Activated CD8-positive, alpha-beta T cell treated with anti-CD3 and anti-CD28 coated beads, Interleukin-2, amount 10 ng/mL, durations not matched to agents 7 days and 5 days (primary cell): Measurements from ENCODE around the gene PAPPA. TPM values are rescaled to one million over a fixed set of nuclear protein-coding genes. Genes with fewer than 3 reads are reported as not detected.

ENCODE experiments used
- ATAC-seq: fragments of 150-1000 bp; cut with Tn5 transposase; one replicate; pipeline ENCODE4 v1.10.0; 2021; ENCODE audit warnings: moderate library complexity
- CTCF ChIA-PET: fragments of 350-600 bp; sonication (Branson Sonifier 250); formaldehyde crosslinking; loops from one replicate; lab custom pipeline; 2021; ENCODE audit warnings: antibody characterized with exemption; lab: Charles Lee
- POLR2A ChIA-PET: fragments of 350-600 bp; sonication (Branson Sonifier 250); formaldehyde crosslinking; loops from one replicate; lab custom pipeline; 2021; ENCODE audit warnings: antibody characterized with exemption; lab: Charles Lee
- DNase-seq: peaks from one replicate; pipeline ENCODE4 v3.0.0-alpha.2; 2020
- H3K27ac Mint-ChIP-seq: one replicate; pipeline ENCODE4 v1.8.0; 2021; ENCODE audit warnings: mild to moderate bottlenecking, mixed read lengths
- H3K27me3 Mint-ChIP-seq: one replicate; pipeline ENCODE4 v1.8.0; 2021; ENCODE audit warnings: low read depth, mixed read lengths
- H3K36me3 Mint-ChIP-seq: one replicate; pipeline ENCODE4 v1.8.0; 2021; ENCODE audit warnings: low read depth, mixed read lengths
- H3K4me1 Mint-ChIP-seq: one replicate; pipeline ENCODE4 v1.8.0; 2021; ENCODE audit warnings: low read depth, mixed read lengths
- H3K4me3 Mint-ChIP-seq: one replicate; pipeline ENCODE4 v1.8.0; 2021; ENCODE audit warnings: mild to moderate bottlenecking, mixed read lengths
- H3K9me3 Mint-ChIP-seq: one replicate; pipeline ENCODE4 v1.8.0; 2022; ENCODE audit warnings: mixed read lengths; ENCODE audit not compliant: insufficient read depth
- total RNA-seq, 2 experiments: library from RNA; stranded (reverse); gene quantifications; one replicate each; pipeline ENCODE4 v1.2.3, GENCODE V29; 2021

The PAPPA gene
- total RNA-seq, 2 experiments from 2014 or later: not detected

DNA sequence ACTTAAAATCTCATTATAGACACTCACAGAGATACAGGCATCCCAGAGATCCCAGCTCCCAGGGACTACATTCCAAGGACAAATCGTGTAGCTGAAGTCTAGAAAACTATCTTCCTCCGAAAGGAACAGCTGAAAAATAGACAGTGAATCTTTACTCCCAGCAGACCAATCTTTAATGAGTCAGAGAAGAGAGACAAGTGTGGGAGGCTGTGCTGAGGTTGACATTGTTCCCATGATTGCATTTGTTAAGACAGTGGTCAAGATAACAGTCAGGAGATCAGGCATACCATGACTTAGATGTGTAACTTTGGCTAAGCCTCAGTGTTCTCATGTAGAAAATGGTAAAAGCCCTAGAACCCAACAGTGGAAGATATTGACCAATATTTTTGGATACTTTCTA, 120.7 kb downstream of the PAPPA start:
- CTCF ChIA-PET: no interaction called here
- H3K4me1 Mint-ChIP-seq: no peaks in the 10 kb centered on the region
- no peak overlapping the region for H3K27ac Mint-ChIP-seq
- no peaks in the 10 kb centered on the region for H3K36me3 Mint-ChIP-seq
- ATAC-seq (no peak), DNase-seq (no peak)
- no peaks in the 10 kb centered on the region for H3K9me3 Mint-ChIP-seq
- H3K4me3 Mint-ChIP-seq: no peak overlapping the region
- H3K27me3 Mint-ChIP-seq: no peaks in the 10 kb centered on the region
- POLR2A ChIA-PET: no interaction called here

DNA sequence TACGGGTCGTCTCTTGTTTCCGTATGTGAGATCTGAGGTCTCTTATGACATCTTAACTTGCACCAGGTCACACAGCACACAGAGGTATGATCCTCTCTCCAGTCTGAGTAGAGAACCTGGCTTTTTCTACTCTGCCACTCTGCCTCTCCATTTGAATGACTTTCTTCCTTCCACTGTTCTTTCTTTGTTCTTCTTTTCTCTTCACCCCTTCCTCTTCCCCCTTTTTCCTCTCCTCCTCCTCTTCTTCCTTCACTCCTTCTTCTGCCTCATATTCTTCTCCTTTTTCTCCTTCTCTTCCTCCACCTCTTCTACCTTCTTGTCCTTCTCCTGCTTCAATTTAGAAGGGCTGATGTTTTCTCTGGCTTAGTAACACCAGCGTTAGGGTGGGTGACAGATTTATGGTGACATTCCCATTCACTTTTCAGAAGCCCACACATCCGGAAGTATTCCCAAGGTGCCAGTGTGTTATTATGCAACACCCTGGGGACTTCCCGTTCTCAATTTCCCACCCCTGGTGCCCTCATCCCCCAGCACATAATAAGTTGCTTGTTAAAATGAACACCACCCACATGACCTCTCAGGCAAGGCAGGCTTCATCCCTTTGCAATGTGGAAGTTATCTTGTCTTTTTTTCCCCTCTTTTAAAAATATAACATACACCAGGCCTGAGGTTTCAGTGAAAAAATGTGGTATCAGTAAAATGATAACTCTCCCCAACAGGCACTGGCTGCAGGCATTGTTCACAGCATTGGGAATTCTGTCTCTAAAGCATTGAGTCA, 122.0 kb downstream of the PAPPA start:
- DNase-seq (no peak), ATAC-seq (no peak)
- Mint-ChIP-seq H3K36me3 (no peaks in the 10 kb centered on the region), H3K4me1 (no peaks in the 10 kb centered on the region), H3K4me3 (no peak overlapping the region), H3K9me3 (no peaks in the 10 kb centered on the region), H3K27ac (no peak overlapping the region), H3K27me3 (no peaks in the 10 kb centered on the region)
- ChIA-PET CTCF (no interaction called here), POLR2A (no interaction called here)

DNA sequence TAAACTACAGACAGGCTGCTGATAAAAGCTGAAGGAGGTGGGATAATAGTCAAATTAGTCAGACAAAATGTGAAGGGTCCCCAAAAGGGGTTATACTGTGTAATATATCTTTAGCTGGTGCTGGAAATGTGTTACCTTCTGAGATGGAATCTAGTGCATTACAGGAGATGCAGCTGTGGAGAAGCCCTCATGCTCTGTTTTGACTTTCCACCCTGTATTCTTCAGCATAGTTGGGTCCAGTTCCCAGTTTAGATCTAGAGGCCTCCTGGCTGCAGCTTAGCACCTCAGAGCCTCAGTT, 122.6 kb downstream of the PAPPA start:
- no peaks in the 10 kb centered on the region for H3K27me3 Mint-ChIP-seq
- ChIA-PET CTCF (no interaction called here), POLR2A (no interaction called here)
- no peaks in the 10 kb centered on the region for H3K4me1 Mint-ChIP-seq
- H3K27ac Mint-ChIP-seq: no peak overlapping the region
- no peaks in the 10 kb centered on the region for H3K36me3 Mint-ChIP-seq
- no peaks in the 10 kb centered on the region for H3K9me3 Mint-ChIP-seq
- no peak overlapping the region for H3K4me3 Mint-ChIP-seq
- ATAC-seq: no peak
- DNase-seq: no peak

DNA sequence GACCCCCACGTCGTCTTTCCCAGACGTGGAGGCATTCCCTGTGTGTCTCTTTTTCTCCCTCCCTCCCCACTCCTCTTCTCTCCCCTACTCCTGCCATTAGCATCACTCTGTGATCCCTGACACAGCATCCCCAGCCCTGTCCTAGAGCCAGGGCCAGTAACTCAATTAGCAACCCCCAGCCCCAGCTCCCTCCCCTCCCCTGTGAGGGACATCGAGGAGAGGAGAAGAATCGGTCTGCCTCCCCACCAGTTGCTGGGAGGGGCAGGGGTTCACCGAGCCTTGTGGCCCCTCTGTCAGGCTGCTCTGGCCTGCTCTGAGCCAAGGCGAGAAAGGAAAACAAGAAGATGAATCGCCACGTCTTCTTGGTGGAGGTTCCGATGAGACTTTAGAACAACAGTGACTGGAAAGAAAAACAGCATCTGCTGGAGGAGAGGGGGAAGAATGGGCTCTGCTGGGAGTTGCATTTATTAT, 123.1 kb downstream of the PAPPA start:
- H3K27me3 Mint-ChIP-seq: no peaks in the 10 kb centered on the region
- no peak for ATAC-seq
- POLR2A ChIA-PET: no interaction called here
- DNase-seq: no peak
- H3K4me1 Mint-ChIP-seq: no peaks in the 10 kb centered on the region
- H3K36me3 Mint-ChIP-seq: no peaks in the 10 kb centered on the region
- no peak overlapping the region for H3K4me3 Mint-ChIP-seq
- H3K9me3 Mint-ChIP-seq: no peaks in the 10 kb centered on the region
- CTCF ChIA-PET: no interaction called here
- H3K27ac Mint-ChIP-seq: no peak overlapping the region

DNA sequence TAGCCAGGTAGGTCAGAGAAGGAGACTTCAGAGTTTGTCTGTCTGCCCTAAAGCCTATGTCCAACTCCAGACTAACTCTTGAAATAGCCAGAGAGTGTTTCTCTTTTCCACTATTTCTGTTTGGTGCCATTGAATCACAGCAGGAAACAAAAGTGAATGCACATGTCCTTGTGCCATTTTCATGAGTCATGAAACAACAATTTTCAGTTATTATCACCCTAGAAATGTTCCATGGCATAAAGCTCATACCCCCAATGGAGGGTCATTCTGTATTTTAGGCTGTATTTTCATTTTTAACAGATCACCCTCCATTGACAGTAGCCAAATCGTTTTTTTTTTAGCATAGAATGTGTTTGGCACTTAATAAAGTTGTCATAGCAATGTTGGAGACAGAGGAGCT, 124.7 kb downstream of the PAPPA start:
- ChIA-PET CTCF (no interaction called here), POLR2A (no interaction called here)
- Mint-ChIP-seq H3K4me1 (no peaks in the 10 kb centered on the region), H3K36me3 (no peaks in the 10 kb centered on the region), H3K27ac (no peak overlapping the region), H3K9me3 (no peaks in the 10 kb centered on the region), H3K27me3 (no peaks in the 10 kb centered on the region), H3K4me3 (no peak overlapping the region)
- ATAC-seq (no peak), DNase-seq (no peak)

DNA sequence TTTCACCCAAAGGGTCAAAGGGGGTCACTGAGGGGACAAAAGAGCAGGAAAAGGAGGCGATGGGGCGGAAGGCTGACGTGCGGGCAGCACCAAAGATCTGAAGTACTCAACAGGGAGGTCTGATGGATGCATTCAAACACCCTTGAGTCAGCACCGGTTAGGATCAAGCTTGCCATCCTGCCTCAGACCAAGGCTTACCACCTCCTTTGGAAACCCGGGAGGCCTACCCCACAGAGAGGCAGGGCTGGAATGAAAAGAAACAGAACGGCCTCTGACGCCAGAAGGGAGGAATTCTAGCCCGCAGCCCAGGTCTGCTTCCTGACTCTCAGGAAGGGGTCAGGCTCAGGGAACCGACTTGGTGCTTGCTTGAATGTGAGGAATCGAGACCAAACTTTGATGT, 125.6 kb downstream of the PAPPA start:
- Mint-ChIP-seq H3K9me3 (no peaks in the 10 kb centered on the region), H3K4me3 (no peak overlapping the region), H3K4me1 (no peaks in the 10 kb centered on the region), H3K27ac (no peak overlapping the region), H3K36me3 (no peaks in the 10 kb centered on the region), H3K27me3 (no peaks in the 10 kb centered on the region)
- DNase-seq (no peak), ATAC-seq (no peak)
- CTCF ChIA-PET: no interaction called here
- POLR2A ChIA-PET: no interaction called here

DNA sequence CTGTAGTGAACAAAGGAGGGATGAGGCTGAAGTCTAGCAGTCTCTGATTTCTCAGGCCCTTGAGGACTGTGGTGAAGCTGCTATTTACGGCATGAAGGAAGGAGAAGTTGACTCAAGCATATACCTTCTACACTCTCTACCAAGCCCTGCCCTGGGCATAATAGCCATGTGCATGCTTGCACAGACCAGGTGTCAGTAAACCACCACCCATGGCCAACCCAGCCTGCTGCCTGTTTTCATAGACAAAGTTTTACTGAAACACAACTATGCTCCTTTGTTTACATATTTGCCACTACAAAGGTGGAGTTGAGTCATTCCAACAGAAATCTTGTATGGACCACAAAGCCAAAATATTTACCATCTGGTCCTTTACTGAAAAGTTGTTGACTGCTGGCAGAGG, 126.9 kb downstream of the PAPPA start:
- Mint-ChIP-seq H3K4me3 (no peak overlapping the region), H3K36me3 (no peaks in the 10 kb centered on the region), H3K4me1 (no peaks in the 10 kb centered on the region), H3K27ac (no peak overlapping the region), H3K27me3 (no peaks in the 10 kb centered on the region), H3K9me3 (no peaks in the 10 kb centered on the region)
- CTCF ChIA-PET: no interaction called here
- ATAC-seq: no peak
- DNase-seq: no peak
- POLR2A ChIA-PET: no interaction called here

DNA sequence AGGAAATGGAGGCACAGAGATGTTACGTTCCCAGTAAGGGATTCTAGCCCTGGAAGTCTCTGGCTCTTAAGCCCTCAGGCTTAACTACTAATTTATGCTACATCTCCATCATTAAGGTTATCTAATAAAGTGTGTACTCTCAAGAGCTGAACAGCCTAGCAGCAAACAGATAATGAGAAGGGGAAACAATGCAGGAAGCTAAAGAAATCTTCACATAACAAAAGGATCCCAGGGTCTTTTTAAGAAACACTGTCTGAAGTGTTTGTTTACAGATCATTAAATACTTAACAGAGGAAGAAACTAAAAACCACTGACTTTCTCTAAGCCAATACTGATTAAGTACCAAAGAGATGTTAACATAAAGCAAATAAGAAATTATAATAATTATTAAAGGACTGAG, 129.0 kb downstream of the PAPPA start:
- Mint-ChIP-seq H3K27me3 (no peaks in the 10 kb centered on the region), H3K4me3 (no peak overlapping the region), H3K36me3 (no peaks in the 10 kb centered on the region), H3K27ac (no peak overlapping the region), H3K9me3 (no peaks in the 10 kb centered on the region), H3K4me1 (no peaks in the 10 kb centered on the region)
- no peak for DNase-seq
- no peak for ATAC-seq
- POLR2A ChIA-PET: no interaction called here
- CTCF ChIA-PET: no interaction called here

DNA sequence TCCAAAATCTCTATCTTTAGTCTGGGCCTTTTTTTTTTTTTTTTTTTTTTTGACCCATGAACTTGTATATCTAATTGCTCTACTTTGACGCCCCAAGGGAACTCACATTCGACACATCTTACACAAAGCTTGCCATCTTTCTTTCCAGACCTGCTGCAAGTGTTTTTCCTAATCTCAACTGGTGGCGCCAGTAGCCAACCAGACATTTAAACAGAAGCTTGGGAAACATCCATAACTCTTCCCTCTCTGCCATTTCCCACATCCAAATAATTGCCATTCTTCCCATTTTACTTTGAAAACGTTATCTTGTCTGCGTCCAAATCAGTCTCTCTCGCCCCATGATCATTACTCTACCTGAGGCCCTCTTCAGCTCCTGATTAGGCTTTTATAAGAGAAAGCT, 130.9 kb downstream of the PAPPA start:
- ATAC-seq: no peak
- Mint-ChIP-seq H3K4me1 (no peaks in the 10 kb centered on the region), H3K4me3 (no peak overlapping the region), H3K36me3 (no peaks in the 10 kb centered on the region), H3K27me3 (no peaks in the 10 kb centered on the region), H3K9me3 (no peaks in the 10 kb centered on the region), H3K27ac (no peak overlapping the region)
- CTCF ChIA-PET: no interaction called here
- DNase-seq: no peak
- POLR2A ChIA-PET: no interaction called here

DNA sequence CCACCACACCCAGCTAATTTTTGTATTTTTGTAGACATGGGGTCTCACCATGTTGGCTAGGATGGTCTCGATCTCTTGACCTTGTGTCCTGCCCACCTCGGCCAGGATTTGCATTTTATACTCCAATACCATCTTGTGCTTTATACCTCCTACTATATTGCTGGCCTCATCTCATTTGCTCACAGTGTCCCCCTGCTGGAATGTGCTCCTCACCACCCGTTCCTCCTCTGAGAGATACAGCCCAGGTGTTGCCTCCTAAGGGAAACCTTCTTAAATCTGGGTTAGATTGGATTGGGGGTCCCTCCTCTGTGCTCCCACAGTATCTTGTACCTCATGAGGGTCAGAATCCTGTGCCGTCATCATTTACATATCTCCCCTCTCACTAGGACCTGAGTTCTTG, 131.7 kb downstream of the PAPPA start:
- Mint-ChIP-seq H3K9me3 (no peaks in the 10 kb centered on the region), H3K27ac (no peak overlapping the region), H3K36me3 (no peaks in the 10 kb centered on the region), H3K4me1 (no peaks in the 10 kb centered on the region), H3K4me3 (no peak overlapping the region), H3K27me3 (no peaks in the 10 kb centered on the region)
- no peak for DNase-seq
- no peak for ATAC-seq
- ChIA-PET CTCF (no interaction called here), POLR2A (no interaction called here)

DNA sequence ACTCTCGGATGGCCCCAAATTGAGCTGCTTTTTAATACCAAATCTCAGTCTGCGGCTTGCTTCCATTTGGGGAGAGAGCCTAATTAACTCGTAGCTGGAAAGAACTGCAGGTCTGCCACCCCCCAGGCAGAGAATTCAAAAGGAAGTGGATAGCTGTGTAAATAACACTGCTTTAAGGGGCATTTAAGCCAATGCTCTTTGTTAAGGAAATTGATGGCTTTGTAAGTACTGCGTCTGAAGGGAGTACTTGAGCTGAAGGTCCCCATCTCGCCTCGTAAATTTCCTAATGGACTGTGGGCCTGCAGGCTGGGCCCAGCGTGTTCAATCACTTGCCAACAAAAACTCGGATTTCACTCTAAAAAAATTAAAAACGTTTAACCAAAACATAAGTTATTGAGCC, 132.7 kb downstream of the PAPPA start:
- ChIA-PET POLR2A (no interaction called here), CTCF (interaction anchor here (0.6 kb wide), 1 partner anchor 9 kb away, joined by 3 read pairs; no protein-coding TSS in a partner anchor)
- no peak for DNase-seq
- Mint-ChIP-seq H3K36me3 (no peaks in the 10 kb centered on the region), H3K9me3 (no peaks in the 10 kb centered on the region), H3K4me3 (no peak overlapping the region), H3K4me1 (no peaks in the 10 kb centered on the region), H3K27me3 (no peaks in the 10 kb centered on the region), H3K27ac (no peak overlapping the region)
- ATAC-seq: no peak

DNA sequence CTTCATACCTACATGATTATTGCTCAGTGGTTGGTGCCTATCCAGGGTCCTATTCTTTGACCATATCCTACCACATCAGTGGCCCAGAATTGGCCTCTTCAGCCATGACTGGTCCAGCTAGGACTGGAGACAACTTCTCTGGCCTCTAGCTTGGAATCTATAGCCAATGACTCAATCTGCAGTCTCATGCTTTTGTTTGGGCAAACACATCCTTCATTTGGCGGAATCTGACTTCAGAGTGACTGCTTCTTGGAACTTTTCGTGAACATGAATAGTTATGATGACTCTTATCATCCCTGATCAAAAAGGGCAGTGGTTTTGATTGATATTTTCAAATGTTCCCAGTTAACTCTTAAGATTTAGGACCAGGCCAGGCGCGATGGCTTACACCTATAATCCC, 134.1 kb downstream of the PAPPA start:
- POLR2A ChIA-PET: no interaction called here
- no peak for DNase-seq
- no peaks in the 10 kb centered on the region for H3K36me3 Mint-ChIP-seq
- no peak for ATAC-seq
- H3K4me3 Mint-ChIP-seq: no peak overlapping the region
- no peaks in the 10 kb centered on the region for H3K4me1 Mint-ChIP-seq
- no peak overlapping the region for H3K27ac Mint-ChIP-seq
- CTCF ChIA-PET: no interaction called here
- H3K27me3 Mint-ChIP-seq: no peaks in the 10 kb centered on the region
- H3K9me3 Mint-ChIP-seq: no peaks in the 10 kb centered on the region

DNA sequence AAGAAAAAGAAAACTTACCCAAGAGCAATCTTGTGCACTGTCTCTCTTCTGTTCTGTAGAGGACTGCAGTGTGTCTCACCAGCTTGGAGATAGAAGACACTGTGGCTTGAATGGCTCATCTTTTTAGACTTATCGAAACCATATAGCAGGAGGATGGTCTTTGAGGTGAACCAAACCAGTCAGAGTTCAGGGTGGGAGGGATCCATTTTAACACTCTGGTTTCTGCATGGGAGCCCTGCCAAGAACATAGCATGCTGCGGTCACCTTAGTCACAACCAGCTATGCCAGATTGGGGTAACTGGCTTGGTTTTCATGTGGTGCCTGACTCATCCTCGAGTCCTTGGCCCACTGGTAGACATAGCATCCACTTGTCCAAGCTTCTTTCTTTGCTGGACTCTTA, 135.1 kb downstream of the PAPPA start:
- ChIA-PET CTCF (no interaction called here), POLR2A (no interaction called here)
- H3K36me3 Mint-ChIP-seq: no peaks in the 10 kb centered on the region
- DNase-seq (no peak), ATAC-seq (no peak)
- H3K4me3 Mint-ChIP-seq: no peak overlapping the region
- no peak overlapping the region for H3K27ac Mint-ChIP-seq
- no peaks in the 10 kb centered on the region for H3K27me3 Mint-ChIP-seq
- no peaks in the 10 kb centered on the region for H3K4me1 Mint-ChIP-seq
- no peaks in the 10 kb centered on the region for H3K9me3 Mint-ChIP-seq
